Stimulated activated CD8-positive, alpha-beta memory T cell treated with anti-CD3 and anti-CD28 coated beads, Interleukin-15, amount 100 ng/mL, for 4 hours (primary cell): ENCODE data around the gene EPC1.

ENCODE experiments used
- DNase-seq, 2 donors: peaks; one replicate each; pipeline ENCODE4 v3.0.0-alpha.2; 2020; ENCODE audit warnings: low read depth in 2 of 2

The EPC1 gene

DNA sequence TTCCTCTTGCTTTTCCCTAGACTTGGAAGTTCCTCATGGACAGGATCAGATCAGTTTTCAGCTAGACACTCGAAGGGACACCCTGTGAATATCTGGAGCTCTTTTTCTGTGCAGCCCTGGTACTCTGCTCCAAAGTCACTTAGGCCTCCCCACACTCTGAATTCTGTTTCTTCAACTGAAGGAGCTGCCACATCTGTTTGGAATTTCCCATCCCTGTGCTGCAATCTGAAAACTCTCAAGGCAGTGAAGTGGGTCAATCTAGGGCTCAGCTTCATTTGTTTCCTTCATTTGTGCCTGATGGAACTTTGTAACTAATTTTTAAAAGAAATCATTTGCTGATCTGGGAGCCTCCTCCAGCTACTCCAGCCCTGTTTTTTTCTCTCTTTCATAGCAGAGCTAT lies 9.6 kb downstream of the EPC1 start:
- DNase-seq, result no peak

DNA sequence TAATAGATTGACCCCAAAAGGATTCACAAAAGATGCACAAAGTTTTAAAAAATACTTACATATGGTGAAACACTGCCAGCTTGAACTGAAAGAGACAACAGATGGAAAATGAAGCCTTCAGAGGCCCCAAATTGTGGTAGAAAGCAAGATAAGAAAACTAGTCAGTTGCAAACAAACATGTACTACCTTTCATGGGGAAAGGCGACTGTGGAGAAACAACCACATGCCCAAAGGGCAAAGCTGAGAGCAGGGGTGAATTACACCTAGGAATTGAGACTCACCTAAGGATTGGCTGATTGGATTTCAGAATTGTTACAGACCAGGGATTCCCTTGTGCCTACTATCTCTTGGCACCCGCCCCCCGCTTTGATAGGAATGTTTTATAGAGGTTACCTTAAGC lies 13.1 kb downstream of the EPC1 start:
- DNase-seq, result no peak

GRCh38 chr10:32332299-32332750 lies 14.6 kb downstream of the EPC1 start:
- peak; percentile 40 to 77 for DNase-seq

GRCh38 chr10:32331606-32332005 lies 15.4 kb downstream of the EPC1 start:
- DNase-seq, result no peak

DNA sequence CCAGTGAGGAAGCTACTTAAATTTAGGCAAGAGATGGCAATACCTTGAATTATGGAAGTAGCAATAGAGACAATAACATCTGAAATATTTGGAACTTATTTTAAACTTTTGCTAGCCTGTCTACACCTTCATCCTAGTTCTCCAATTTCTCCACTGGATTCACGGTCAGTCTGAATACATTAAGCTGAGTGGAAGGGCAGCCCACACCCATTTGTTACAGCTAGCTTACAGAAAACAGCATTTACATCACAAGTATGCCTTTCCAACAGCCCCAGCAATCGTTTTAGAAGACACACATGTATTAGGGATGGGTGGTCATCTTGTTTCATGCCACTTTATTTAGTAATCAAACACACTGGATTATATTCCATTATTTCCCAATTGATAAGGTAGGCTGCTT lies 16.7 kb downstream of the EPC1 start:
- DNase-seq, result no peak

GRCh38 chr10:32329061-32329460 lies 17.9 kb downstream of the EPC1 start:
- no peak for DNase-seq

DNA sequence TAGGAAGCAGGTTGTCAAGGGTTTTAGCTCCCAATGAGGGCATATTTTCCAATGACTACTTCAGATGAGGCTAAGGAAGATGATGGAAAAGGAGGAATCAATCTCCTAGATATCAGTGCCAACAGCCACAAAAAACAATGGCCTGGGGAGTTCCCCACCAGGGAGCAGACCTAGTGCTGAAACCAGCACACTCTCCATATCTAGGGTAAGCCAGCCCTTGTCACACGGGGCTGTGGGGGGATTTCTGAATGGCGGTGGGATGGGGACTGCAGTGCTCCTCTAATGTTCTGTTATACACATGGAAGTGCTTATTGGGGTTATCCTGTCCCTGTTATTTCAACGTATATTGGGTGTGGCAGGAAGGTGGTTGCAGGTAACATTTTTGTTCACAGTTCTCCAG lies 18.5 kb downstream of the EPC1 start:
- no peak for DNase-seq

DNA sequence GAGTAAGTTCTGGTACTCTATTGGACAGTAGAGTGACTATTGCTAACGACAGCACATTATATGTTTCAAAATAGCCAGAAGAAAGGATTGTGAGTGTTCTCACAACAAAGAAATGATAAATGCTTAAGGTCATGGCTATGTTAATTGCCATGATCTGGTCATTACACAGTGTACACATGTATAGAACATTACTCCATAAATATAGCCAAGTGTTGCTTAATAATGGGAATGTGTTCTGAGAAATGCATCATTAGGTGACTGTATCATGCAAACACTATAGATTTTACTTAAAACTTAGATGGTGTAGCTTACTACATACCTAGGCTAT lies 19.6 kb downstream of the EPC1 start:
- DNase-seq, result no peak

GRCh38 chr10:32326680-32327363 lies 20.1 kb downstream of the EPC1 start:
- DNase-seq, result no peak

GRCh38 chr10:32326119-32326518 lies 20.8 kb downstream of the EPC1 start:
- DNase-seq, result no peak

GRCh38 chr10:32323051-32323450 lies 23.9 kb downstream of the EPC1 start:
- DNase-seq, result no peak

GRCh38 chr10:32321016-32321631 lies 25.8 kb downstream of the EPC1 start:
- no peak for DNase-seq

- no peak for DNase-seq
Observed at GRCh38 chr10:32318476-32318896, 28.5 kb downstream of the EPC1 start.

- DNase-seq, result no peak
Observed at GRCh38 chr10:32317795-32318357, 29.1 kb downstream of the EPC1 start.

DNA sequence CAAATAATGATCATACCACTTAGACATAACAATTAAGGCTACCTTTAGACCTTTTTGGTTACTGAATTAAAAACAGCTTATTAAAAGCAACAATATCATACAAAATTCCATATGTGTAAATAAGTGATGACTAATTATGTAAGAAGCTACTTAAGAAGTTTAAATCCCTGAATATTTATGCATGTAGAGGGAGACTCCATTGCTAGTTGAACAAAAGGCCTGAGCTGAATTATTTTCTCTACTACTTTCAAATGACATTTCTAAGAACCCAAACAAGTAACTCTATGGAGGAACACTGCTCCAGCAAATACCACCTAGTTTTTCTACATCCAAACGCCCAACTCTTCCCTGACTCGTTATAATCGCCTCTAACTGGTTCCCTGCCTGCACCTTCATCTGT lies 31.5 kb downstream of the EPC1 start:
- no peak for DNase-seq

DNA sequence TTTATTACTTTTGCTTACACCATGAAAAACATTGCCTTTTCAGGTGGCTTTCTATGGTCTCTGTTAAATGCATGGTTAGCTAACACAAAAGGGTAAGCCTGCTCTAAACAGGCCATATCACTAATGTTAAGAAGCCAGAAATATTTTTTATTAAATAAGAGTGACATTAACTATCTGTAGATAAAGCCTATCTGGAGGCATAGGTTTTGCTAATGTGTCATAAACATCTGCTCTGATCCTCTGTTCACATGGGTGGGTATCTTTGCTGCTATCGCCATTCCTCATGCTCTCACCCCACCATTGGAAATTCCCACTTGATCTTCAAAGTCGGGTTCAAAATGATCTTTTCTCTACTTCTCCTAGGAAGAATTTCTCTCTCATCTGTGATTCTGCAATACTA lies 32.4 kb downstream of the EPC1 start:
- DNase-seq, result no peak

- no peak for DNase-seq
Observed at GRCh38 chr10:32308027-32308603, 38.8 kb downstream of the EPC1 start.

- DNase-seq, result no peak
Observed at GRCh38 chr10:32307609-32308008, 39.3 kb downstream of the EPC1 start.

- DNase-seq, result no peak
Observed at GRCh38 chr10:32299354-32299980, 47.5 kb downstream of the EPC1 start.

GRCh38 chr10:32298075-32298812 lies 48.7 kb downstream of the EPC1 start:
- no peak for DNase-seq

- DNase-seq, result no peak
Observed at GRCh38 chr10:32295027-32295426, 51.9 kb downstream of the EPC1 start.

- no peak for DNase-seq
Observed at GRCh38 chr10:32293581-32293980, 53.4 kb downstream of the EPC1 start.
